Esophagus muscularis mucosa (tissue), 3 donors: ENCODE results near the gene HDAC4.

Experiments
- CTCF ChIP-seq, 3 experiments: fragments of 200-600 bp in 2 of 3; fragments of 450-650 bp in 1 of 3; sonication (generic) in 2 of 3; IDR thresholded peaks; one replicate each; pipeline ENCODE4 v1.5.1; 2017 to 2019; ENCODE audit warnings: antibody characterized with exemption in 3 of 3, mild to moderate bottlenecking in 2 of 3, moderate library complexity in 1 of 3
- POLR2A ChIP-seq: fragments of 450-650 bp; IDR thresholded peaks from one replicate; pipeline ENCODE4 v1.6.1; 2017; ENCODE audit warnings: antibody characterized with exemption, moderate library complexity, mild to moderate bottlenecking, low read depth

- TF ChIP-seq POLR2A: no peak
- TF ChIP-seq CTCF (IDR thresholded peaks at IDR 0.05): no peak
These were observed 291.5 kb downstream of the HDAC4 start for GRCh38 chr2:239109041-239109927.
